ENCODE measurements around the gene RSAD2. TPM values are rescaled to one million over a fixed set of nuclear protein-coding genes. Genes with fewer than 3 reads are reported as not detected.
A peak's percentile ranks its signal among the peaks of the same experiment; 100 is the strongest.

RSAD2 gene
- total and polyA plus RNA-seq, 9 of the 15 experiments (the other 6 are each of a cell fraction or from before 2014, with no cell fraction given), result 0.15 to 1.4 (median 0.28) TPM

- peak; percentile 88 for TF ChIP-seq HMBOX1 (IDR thresholded peaks at IDR 0.05)
- no peak for TF ChIP-seq RFX1 (IDR thresholded peaks at IDR 0.05)
- no peak for TF ChIP-seq TFE3 (CRISPR knock-in tag; IDR thresholded peaks at IDR 0.05)
- peak; percentile 59 for TF ChIP-seq TAL1 (IDR thresholded peaks at IDR 0.05)
- no peak for TF ChIP-seq MITF (IDR thresholded peaks at IDR 0.05)
- no peak for TF ChIP-seq HMG20B (CRISPR knock-in tag; IDR thresholded peaks at IDR 0.05)
- no peak for TF ChIP-seq DEAF1 (CRISPR knock-in tag; IDR thresholded peaks at IDR 0.05)
- TF ChIP-seq TRIM25 (IDR thresholded peaks at IDR 0.05; ENCODE audit: borderline replicate concordance), result no peak
- TF ChIP-seq SOX6 (IDR thresholded peaks at IDR 0.05), result peak; percentile 69; the same call in 1 of the 2 replicates
- no peak for TF ChIP-seq ZNF24 (IDR thresholded peaks at IDR 0.05)
- TF ChIP-seq NR1H2 (CRISPR knock-in tag; IDR thresholded peaks at IDR 0.05), result no peak
- peak; percentile 57 to 70; a peak in 3 of 4 replicates for TF ChIP-seq KDM1A (IDR thresholded peaks at IDR 0.05)
- no peak for TF ChIP-seq MBD2 (IDR thresholded peaks at IDR 0.05; ENCODE audit: borderline replicate concordance, low read depth)
- TF ChIP-seq ELK3 (CRISPR knock-in tag; IDR thresholded peaks at IDR 0.05), result no peak
- no peak for TF ChIP-seq DNMT1 (IDR thresholded peaks at IDR 0.05)
- no peak for TF ChIP-seq FOXJ3 (CRISPR knock-in tag; IDR thresholded peaks at IDR 0.05)
- no peak for TF ChIP-seq SIX5 (IDR thresholded peaks at IDR 0.05; ENCODE audit: borderline replicate concordance in 1 of 2, insufficient read depth in 1 of 2, low read depth in 1 of 2, low read length in 2 of 2)
- no peak for TF ChIP-seq ZNF3 (CRISPR knock-in tag; IDR thresholded peaks at IDR 0.05)
- TF ChIP-seq PRPF4 (IDR thresholded peaks at IDR 0.05; ENCODE audit: insufficient read depth, low read depth, low read length, poor library complexity, severe bottlenecking), result no peak
These were observed 6.0 kb downstream of the RSAD2 start (continued) for GRCh38 chr2:6883448-6884122.
